Central memory CD4-positive, alpha-beta T cell (primary cell): ENCODE data around the gene CYB561D1.

ENCODE experiments used
- DNase-seq: peaks from one replicate; pipeline ENCODE4 v3.0.0; 2022

CYB561D1 gene

DNA sequence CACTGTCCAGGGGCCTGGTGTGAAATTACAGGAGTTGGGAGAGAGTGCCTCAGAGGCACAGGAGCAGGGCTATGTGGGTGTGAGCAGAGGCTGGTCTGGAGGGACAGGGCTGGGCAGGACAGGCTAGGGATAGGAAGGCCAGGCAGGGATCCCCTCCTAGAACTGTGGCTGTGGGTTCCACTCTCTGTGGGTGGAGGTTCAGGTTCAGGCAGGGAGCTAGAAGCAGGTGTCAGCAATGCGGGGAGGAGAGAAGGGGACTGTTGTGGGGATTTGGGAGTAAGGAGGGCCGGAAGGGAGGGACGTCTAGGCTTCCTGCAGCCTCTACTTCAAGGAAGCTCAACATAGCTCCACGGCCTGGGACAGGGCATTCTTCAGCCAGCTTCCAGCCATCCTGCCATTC, 37.5 kb downstream of the CYB561D1 start:
- DNase-seq, result no peak

DNA sequence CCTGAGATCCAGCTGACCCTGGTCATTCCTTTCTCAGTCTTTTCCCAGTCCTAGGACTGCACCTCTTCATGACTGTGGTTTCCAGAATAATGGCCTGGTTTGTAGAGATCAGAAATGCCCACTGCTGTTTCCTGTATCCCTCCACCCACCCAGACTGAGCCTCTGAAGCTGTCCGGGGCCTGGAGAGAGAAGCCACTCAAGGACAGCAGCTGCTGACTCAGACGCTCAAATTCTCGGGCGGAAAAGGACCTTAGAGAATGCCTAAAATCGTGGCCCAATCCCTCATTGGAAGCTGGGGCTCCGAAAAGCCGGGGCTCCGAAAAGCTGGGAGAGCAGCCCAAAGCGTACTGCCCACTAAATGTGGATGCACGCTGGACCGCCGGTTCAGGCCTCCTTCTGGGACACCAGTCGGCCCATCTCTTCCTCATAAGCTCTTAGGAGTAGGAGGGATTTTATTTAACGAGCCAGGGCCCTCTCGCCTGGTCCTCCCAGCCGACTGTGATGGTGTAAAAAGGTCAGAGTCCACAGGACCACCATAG, 38.0 kb downstream of the CYB561D1 start:
- no peak for DNase-seq

DNA sequence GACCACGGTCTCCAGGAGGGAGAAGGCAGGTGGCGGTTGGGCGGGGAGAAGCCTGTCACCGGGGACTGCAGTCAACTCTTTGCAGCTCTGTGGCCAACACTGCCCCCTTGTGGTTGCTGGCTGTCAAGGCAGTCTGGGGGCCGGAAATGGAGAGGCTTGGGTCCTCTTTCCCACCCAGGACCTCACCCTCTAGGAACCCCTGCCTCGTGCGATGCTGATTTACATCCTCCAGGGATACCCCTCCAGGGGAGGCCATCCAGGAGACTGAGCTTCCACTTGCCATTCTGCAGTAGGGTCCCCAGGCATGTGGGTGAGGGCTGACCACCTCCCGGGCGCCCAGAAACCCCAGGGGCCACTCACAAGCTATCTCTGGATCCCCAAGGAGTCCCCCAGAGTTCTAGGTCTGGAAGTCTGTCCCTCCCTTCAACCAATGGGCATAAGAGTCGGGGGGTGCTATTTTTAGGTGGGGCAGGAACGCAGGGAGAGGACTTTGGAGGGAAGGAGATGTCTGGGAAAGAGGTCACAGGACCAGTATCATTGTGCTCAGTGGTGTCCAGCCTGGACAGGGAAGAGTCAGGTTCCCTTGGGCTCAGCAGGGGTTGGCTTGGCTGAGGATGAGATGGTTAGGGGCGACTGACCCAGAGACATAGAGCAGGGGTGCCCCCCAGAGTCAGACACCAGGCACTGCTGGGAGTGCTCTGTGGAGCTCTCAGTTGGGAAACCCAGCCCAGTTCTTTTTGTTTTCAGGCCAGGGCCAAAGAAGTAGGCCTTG, 38.7 kb downstream of the CYB561D1 start:
- DNase-seq, result peak; percentile 83

DNA sequence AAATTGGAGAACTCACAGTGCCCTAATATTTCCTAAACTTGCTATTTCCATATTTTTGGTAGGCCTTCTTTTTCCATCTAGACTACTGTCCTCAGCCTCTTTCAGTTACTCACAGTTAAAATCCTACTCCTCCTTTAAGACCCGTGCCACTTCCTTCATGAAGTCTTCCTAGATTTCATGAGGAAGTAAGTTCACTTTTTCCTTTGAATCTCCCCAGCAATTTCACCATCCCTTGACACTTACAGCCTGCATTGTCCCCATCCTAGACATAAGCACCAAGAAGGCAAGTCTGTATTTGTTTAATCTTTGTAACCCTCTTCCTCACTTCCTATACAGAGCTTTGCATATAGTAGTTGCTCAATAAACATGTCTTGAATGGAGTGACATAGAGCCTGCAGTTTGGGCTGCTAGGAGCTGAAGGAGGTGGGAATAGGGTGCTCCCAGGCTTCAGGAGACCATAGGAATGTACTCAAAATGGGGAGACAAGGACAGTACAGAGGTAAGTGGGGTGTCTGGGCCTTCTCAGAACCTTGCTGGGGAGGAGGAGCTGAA, 40.5 kb downstream of the CYB561D1 start:
- DNase-seq, result no peak

DNA sequence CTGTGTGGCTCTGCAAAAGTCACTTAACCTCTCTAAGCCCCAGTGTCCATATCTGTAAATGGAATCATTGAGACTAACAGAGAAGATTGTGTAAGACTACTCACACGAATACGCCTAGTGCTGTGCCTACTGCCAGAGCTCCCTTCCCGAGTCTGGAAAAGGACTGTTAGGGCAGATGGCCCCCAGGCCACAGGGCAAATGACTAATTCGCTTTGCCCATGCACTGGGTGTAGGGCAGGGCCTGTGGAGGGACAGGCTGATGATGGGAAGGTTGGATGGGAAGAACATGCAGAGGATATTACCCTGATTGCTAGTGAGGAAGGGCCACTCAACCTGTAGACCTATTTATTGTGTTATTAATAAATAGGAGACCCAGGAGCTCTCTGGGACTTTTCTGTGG, 41.6 kb downstream of the CYB561D1 start:
- no peak for DNase-seq

DNA sequence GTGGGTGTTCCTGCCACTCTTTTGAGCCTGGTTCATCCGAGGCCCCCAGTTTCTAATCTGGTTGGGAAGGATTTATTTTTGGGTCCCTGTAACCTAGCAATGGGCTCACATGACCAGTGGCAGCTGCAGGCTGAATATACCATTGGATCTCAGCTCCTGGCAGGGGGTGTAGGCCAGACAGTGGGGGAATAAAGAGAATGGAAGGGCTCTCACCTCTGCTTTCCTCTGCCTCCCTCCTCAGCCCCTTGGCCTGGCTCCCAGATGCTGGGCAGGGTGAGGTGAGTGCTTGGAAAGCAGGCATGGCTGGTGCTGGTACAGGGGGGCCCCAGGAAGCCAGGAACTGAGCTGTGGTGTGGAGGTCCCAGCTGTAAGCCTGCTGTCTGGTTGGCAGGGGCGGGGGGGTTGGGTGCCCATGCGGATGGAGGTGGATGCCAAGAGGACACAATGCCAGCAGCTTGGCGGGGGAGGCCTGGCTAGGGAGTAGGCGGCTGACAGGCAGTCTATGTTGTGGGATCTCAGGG, 42.1 kb downstream of the CYB561D1 start:
- no peak for DNase-seq

DNA sequence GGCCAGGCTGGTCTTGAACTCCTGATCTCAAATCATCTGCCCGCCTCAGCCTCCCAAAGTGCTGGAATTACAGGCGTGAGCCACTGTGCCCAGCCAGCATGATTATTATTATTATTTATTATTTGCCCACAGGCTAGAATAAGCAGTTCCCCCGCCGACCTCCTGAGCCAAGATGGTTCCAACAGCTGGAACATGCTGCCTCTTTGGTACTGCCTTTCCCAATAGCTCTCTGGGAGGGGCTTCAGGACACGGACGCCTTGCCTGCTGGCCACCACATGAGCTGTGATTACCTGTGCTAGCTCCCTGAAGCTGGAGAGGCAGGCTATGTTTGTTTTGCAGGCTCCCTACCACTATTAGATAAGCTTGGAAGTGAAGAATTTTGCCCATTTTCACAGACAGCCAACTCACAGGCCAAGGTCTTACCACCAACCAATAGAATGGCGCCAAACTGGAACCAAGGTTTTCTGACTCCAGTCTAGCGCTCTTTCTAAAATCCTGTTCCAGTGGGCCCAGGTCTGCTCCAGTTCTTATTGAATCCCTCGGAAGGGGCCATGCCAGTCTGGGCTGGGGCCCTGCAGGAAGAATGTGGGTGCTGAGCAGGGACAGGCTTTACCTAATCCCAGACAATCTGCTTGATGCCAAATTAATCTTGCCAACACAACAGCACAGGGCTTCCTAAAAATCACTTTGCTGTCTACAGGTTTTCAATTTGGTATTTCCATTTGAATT, 43.7 kb downstream of the CYB561D1 start:
- DNase-seq, result no peak

DNA sequence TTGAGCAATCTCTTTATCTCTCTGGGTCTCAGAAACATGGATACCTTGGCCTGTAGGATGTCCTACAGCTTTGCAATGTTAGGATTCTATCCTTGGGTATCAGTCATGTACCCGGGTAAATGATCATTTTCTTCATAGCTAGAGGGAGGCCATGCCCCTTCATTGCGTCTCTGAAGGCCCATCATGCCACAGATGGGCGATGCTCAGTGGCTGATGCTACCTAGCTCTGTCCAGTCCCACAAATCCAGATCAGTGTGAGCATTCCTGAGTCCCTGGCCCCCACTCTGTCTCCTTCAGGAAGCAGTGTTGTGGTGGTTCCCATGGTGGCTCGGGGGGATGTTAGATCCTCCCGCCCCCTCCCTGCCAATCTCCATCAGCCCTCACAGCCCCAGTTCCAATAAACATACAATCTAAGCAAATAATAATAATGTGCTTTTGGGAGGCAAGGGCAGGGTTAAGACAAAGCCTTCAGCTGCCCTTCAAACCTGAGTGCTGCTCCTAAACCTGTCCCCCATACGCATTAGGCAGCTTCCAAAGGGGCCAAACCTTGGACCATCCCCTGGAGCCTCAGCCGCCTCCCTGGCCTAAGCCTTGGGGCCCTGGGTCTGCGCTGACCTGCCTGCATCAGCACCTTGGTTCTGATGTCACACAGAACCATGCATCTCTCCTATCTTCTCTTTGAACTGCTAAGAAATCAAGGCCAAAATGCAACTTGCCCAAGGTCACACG, 45.1 kb downstream of the CYB561D1 start:
- DNase-seq, result no peak

DNA sequence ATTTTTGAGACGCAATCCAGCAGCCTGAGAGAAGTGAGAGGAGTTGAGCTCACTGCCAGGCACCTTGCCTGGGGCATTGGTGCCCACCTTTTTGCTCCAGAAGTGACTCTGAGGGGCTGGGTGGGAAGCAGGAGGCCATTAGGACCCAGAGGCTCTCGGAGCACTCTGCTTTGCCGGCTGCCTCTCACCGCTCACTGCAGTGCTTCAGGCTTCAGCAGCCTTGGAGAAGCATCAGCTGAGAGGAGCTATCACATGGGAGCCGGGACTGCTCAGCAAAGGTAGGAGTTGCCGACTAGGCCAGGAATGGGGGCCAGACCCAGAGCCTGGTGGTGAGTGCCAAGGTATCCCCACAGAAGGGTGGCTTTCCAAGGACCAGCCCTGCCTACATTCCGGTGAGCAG, 45.8 kb downstream of the CYB561D1 start, which contains the start of gene GPR61:
GPR61 (plus strand) TSS at position 197 of the 400 bp plus-strand sequence. CDS start 3,151 bp downstream, outside the sequence.
- no peak for DNase-seq

DNA sequence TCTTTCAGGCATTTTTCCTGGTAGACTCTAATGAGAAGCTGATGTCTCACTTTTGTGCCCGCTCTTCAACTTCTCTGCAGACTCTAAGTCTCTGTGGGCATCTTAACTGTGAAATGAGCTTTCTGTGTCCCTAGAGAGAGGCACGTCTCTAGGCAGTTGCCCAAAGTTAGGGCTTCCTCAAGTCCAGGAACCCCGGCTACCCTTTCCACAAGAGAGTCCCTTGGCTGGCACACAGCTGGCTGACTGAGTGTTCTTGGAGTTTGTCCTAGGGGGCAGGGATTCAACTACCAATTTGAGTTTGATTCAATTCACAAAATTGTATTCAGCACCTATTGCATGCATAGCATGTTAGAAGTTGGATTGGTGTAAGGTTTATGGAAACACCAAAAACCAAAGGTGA, 47.2 kb downstream of the CYB561D1 start:
- no peak for DNase-seq

DNA sequence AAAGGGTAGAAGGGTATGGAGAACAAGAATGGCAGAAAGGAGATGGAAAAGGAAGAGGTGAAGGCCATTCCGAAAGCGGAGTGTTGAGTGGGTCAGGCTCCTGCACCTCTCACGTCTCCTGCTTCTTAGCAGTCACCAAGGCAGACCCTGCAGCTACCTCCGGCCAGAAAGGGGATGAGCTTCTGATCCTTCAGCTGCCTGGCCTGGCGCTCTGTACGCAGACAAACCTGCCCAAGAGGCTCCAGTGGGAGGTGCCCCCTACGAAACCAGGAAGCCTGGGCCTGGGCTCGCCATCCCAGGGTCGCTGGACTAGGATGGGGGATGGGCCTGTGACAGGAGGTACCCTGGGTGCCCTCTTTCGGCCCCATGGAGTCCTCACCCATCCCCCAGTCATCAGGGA, 48.8 kb downstream of the CYB561D1 start:
- DNase-seq, result no peak

DNA sequence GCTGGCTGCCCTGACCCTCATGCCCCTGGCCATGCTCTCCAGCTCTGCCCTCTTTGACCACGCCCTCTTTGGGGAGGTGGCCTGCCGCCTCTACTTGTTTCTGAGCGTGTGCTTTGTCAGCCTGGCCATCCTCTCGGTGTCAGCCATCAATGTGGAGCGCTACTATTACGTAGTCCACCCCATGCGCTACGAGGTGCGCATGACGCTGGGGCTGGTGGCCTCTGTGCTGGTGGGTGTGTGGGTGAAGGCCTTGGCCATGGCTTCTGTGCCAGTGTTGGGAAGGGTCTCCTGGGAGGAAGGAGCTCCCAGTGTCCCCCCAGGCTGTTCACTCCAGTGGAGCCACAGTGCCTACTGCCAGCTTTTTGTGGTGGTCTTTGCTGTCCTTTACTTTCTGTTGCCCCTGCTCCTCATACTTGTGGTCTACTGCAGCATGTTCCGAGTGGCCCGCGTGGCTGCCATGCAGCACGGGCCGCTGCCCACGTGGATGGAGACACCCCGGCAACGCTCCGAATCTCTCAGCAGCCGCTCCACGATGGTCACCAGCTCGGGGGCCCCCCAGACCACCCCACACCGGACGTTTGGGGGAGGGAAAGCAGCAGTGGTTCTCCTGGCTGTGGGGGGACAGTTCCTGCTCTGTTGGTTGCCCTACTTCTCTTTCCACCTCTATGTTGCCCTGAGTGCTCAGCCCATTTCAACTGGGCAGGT, 49.5 kb downstream of the CYB561D1 start:
- DNase-seq, result no peak

DNA sequence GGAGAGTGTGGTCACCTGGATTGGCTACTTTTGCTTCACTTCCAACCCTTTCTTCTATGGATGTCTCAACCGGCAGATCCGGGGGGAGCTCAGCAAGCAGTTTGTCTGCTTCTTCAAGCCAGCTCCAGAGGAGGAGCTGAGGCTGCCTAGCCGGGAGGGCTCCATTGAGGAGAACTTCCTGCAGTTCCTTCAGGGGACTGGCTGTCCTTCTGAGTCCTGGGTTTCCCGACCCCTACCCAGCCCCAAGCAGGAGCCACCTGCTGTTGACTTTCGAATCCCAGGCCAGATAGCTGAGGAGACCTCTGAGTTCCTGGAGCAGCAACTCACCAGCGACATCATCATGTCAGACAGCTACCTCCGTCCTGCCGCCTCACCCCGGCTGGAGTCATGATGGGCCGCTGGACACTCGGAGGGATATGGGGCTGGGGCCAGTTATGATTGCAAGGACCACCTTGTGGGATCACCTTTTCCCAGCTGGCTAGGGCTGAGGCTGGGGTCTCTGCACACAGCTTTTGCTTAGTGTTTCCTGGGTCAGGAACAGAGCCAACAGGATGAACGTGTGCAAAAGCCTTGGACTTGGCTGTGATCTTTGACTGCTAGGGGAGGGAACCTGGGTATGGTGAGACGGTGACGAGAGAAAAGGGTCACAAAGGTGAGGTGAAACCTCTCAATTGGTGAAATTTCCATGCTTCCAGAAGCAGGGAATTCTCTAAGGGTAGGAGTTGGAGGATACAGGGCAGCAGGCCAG, 50.3 kb downstream of the CYB561D1 start:
- no peak for DNase-seq

DNA sequence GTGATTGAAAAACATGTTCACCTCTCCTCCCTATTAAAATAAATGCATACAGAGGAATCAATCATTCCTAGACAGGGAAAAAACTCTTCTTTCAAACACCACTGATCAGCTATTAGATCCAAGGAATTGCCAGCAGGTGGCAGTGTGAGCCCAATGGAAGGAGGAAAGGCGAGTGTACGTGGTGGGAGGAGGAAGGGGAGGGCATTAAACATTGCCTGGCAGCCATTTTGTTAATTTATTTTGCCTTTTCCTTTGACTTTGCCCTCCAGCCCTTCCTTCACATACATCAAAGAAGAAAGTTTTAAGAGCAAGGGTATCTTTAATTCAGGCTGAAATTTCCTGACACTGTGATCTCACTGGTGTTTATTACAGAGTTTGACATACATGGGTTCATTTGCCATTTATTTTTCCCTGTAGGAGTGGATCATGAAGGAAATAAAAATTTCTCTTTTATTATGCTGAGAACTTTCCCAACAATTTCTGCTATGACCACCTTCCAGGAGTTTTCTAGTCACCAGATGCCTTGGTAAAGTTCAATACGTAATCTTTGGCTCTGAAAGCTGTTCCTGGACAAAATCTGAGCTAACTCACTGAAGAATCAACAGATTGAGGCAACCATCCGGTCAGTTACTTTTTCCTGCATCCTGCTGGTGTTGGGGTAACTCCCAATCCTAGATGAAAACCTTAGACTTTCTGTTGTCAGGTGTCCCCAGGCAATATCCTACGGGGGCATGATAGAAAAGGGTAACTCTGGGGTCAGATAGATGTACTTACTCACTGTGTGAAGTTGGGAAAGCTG, 52.6 kb downstream of the CYB561D1 start:
- DNase-seq, result peak; percentile 84

DNA sequence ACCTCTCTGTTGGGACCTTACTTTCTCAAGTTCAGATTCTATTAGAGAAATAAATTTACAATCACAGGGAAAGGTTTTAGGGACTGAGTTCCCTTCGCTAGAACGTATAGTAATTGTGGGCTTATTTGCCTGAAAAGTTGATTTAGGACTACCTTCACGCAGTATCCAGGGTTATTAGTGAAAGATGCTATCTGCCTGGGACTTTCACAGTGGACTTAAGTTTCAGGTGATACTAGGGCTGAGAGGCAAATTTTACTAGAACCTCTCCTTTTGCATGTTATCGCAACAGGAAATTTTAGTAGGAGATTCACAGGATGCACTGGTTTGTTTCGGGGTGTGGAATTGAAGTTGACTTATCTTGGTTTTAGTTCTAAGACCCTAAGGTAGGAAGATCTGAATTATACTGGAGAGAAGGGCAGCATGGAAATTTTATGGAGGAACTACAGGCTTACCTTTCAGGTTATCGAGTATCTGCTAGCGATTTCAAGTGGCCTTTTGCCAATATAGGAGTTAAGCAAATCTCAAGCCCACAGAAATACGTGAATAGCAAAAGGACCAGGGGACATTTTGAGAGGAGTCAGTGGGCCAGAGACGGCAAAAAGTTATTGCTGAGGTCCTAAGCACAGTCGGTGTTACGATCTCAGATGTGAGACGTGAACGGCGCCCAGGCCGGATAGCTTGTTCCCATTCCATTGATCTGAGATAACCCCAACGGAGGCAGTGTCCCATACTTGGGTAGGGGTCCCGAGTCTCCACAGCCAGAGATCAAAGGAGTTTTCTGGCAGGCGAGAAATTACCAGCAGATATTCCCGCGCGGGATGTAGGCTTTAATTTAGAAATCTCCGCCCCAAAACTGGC, 53.8 kb downstream of the CYB561D1 start:
- peak; percentile 8 for DNase-seq

DNA sequence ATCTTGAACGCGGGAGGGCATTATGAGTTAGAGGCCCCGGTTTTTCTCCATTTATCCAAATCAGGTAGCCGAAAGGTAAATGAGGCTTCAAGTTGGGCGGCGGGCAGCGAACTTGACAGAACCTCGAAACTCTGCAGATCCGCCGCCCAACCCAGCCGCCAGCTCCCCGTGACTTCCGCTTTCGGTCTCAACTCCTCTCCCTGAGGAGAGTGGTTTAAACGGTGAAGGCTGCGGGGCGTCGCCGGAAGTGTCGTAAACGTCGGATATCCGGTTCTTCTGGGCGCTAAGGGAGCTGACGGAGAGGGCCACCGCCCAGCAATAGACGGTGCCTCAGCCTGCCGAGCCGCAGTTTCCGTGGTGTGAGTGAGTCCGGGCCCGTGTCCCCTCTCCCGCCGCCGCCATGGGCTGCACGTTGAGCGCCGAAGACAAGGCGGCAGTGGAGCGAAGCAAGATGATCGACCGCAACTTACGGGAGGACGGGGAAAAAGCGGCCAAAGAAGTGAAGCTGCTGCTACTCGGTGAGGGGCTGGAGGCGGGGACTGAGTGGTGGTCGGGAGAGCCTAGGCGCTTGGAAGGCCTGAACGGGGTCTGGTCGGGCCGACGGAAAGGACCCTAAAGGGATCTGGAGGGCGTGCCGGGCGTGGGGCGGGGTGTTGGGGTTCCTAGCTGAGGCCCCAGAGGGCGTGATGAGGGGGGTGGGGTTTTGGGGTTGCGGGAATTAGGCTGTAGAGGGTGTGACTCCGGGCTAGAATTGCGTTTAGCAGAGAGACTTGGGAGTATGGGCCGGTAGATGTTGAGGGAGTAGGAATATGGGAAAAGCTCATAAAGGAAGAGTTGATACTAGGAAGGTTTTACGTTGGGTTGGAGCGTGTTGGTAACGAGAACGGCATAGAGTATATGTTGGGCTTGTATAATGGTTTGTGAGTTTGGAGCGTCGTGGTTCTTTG, 54.7 kb downstream of the CYB561D1 start, which contains the start of gene GNAI3:
GNAI3 (plus strand) TSS at position 295 of the 947 bp plus-strand sequence; CDS start at position 401, 106 bp downstream.
- DNase-seq, result peak; percentile 96
